ENCODE measurements around the gene TMEM185A.

- TF ChIP-seq, protein P1, sequence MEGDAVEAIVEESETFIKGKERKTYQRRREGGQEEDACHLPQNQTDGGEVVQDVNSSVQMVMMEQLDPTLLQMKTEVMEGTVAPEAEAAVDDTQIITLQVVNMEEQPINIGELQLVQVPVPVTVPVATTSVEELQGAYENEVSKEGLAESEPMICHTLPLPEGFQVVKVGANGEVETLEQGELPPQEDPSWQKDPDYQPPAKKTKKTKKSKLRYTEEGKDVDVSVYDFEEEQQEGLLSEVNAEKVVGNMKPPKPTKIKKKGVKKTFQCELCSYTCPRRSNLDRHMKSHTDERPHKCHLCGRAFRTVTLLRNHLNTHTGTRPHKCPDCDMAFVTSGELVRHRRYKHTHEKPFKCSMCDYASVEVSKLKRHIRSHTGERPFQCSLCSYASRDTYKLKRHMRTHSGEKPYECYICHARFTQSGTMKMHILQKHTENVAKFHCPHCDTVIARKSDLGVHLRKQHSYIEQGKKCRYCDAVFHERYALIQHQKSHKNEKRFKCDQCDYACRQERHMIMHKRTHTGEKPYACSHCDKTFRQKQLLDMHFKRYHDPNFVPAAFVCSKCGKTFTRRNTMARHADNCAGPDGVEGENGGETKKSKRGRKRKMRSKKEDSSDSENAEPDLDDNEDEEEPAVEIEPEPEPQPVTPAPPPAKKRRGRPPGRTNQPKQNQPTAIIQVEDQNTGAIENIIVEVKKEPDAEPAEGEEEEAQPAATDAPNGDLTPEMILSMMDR (IDR thresholded peaks at IDR 0.05; ENCODE audit: low read depth, low read length, missing input control), result no peak
- TF ChIP-seq GABPA (IDR thresholded peaks at IDR 0.05 in 1 of 2, conservative IDR thresholded peaks at IDR 0.05 in 1 of 2), result no peak
- TF ChIP-seq, protein P2, sequence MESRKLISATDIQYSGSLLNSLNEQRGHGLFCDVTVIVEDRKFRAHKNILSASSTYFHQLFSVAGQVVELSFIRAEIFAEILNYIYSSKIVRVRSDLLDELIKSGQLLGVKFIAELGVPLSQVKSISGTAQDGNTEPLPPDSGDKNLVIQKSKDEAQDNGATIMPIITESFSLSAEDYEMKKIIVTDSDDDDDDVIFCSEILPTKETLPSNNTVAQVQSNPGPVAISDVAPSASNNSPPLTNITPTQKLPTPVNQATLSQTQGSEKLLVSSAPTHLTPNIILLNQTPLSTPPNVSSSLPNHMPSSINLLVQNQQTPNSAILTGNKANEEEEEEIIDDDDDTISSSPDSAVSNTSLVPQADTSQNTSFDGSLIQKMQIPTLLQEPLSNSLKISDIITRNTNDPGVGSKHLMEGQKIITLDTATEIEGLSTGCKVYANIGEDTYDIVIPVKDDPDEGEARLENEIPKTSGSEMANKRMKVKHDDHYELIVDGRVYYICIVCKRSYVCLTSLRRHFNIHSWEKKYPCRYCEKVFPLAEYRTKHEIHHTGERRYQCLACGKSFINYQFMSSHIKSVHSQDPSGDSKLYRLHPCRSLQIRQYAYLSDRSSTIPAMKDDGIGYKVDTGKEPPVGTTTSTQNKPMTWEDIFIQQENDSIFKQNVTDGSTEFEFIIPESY (IDR thresholded peaks at IDR 0.05), result no peak
- TF ChIP-seq TAF1 (conservative IDR thresholded peaks at IDR 0.05), result no peak
- no peak for TF ChIP-seq NR2F2 (IDR thresholded peaks at IDR 0.05)
- no peak for TF ChIP-seq RAD21 (IDR thresholded peaks at IDR 0.05)
- no peak for TF ChIP-seq JUND (IDR thresholded peaks at IDR 0.05)
- no peak for TF ChIP-seq REST (IDR thresholded peaks at IDR 0.05)
- no peak for TF ChIP-seq YY1 (IDR thresholded peaks at IDR 0.05)
Measured at GRCh38 chrX:149571770-149572169, 59.8 kb downstream of the TMEM185A start.

Data from liver (tissue), 3 donors.